Pancreas (tissue), 10 donors: ENCODE results near the gene IFIT2. TPM values are rescaled to one million over a fixed set of nuclear protein-coding genes. Genes with fewer than 3 reads are reported as not detected.
"Not testable (repeated sequence)": the region's sequence is repeated elsewhere in the genome, so short reads cannot be mapped to it uniquely, and the experiment has no call there.

ENCODE experiments used
- ATAC-seq, 4 donors: fragments of 200-7000 bp; cut with Tn5 transposase; one replicate each; pipeline versions ENCODE4 v1.8.0 to v1.9.1; 2020; ENCODE audit warnings: mild to moderate bottlenecking in 4 of 4, moderate library complexity in 4 of 4
- DNase-seq, 6 donors: peaks; one replicate each; pipeline ENCODE4 v3.0.0-alpha.2; 2020
- FAIRE-seq: peaks from 2 replicates; lab custom pipeline; 2012; peaks lifted over from hg19 to GRCh38; lab: Jason Lieb, UNC
- H3K27ac ChIP-seq, 4 donors: fragments of 200-600 bp; sonication (generic); 1 replicate in 3 of 4; 2 replicates in 1 of 4; pipeline versions ENCODE4 v1.5.0 to v1.8.0; 2020
- H3K27me3 ChIP-seq, 4 donors: fragments of 200-600 bp; one replicate each; pipeline ENCODE4 v1.8.0; 2021
- H3K36me3 ChIP-seq, 3 donors: fragments of 200-600 bp; sonication (generic) in 1 of 3; one replicate each; pipeline versions ENCODE4 v1.5.0 to v1.8.0; 2020 to 2021
- H3K4me1 ChIP-seq, 3 donors: fragments of 200-600 bp; one replicate each; pipeline ENCODE4 v1.8.0; 2021
- H3K4me3 ChIP-seq, 4 donors: fragments of 200-600 bp; sonication (generic) in 2 of 4; one replicate each; pipeline versions ENCODE4 v1.5.0 to v1.8.0; 2020 to 2021
- H3K9me3 ChIP-seq, 4 donors: fragments of 200-600 bp; one replicate each; pipeline ENCODE4 v1.8.0; 2021
- WGBS, 2 donors: extraction: QIAGEN DNeasy Blood & Tissue Kit; methylation state at CpG; one replicate each; pipeline ENCODE4 v1.1.7; 2013; 5-methylcytosine and 5-hydroxymethylcytosine counted together
- intact Hi-C, 3 donors: fragments of 100-400 bp; cut with DNase I; formaldehyde crosslinking; loops; one replicate each; pipeline versions ENCODE4 v1.11.1 to v1.14.2; 2022
- polyA plus RNA-seq, 2 donors: library from polyadenylated mRNA; stranded (reverse); fragments of 200-250 nt; gene quantifications; one replicate each; pipeline ENCODE4 v1.2.3, GENCODE V29; 2013
- total RNA-seq, 6 donors: library from RNA; stranded (reverse); fragmentation: NEBNext Ultra II Directional in 4 of 6; extraction: Animal tissue kit (Norgen Biotek cat#: 25700) in 4 of 6; gene quantifications; one replicate each; pipeline versions ENCODE4 v1.2.1 to v1.2.4, GENCODE V29; 2021 to 2023
- TF ChIP-seq, protein P1 (sequence below), 4 donors: fragments of 200-600 bp; sonication (generic) in 3 of 4; IDR thresholded peaks; one replicate each; pipeline versions ENCODE4 v1.5.0 to v1.8.0; 2021; ENCODE audit warnings: antibody characterized with exemption in 4 of 4
- donor health status: healthy with polysubstance abuse.
- donor health status: DM: no; HTN: no; CAD: no; lungs with moderate emphysema.
- donor health status: DM: no; HTN: no; CAD: no.
- donor health status: control.
- donor health status: control.
- donor health status: Bipolar disorder and iron deficiency.
- donor health status: DM: yes; HTN: yes; CAD: no.
- donor health status: DM: no; HTN: no; CAD: no.
- donor health status: DM: no; HTN: no; CAD: no.
- donor health status: DM: yes; HTN: yes; CAD: no.

IFIT2 gene
- total and polyA plus RNA-seq, 8 donors, result 1.3 to 7.5 (median 1.6) TPM

DNA sequence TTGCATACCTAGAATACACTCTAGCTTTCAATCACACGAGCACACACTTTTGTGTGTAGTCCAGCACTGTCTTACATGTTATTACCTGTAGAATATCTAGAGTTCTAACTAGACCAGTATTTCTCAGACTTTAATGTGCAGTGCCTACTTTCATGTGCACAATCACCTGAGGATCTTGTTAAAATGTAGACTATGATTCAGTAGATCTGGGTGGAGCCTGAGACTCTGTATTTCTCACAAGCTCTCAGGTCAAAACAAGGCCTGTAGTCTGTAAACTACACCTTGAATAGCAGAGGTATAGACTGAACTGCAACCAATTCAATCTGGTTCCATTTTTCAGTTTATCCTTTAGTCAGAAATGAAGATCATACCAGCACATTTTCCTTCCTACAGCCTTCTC is 11.1 kb downstream of the IFIT2 start:
- Histone ChIP-seq H3K9me3 (no peaks in the 10 kb centered on the region), H3K4me1 (no peaks in the 10 kb centered on the region), H3K4me3 (no peak overlapping the region), H3K27ac (no peak overlapping the region), H3K27me3 (no peaks in the 10 kb centered on the region), H3K36me3 (no peaks in the 10 kb centered on the region)
- intact Hi-C loops, result no loop called here
- DNase-seq (no peak), FAIRE-seq (no peak), ATAC-seq (no peak)
- 76 to 96% methylated on average over 1 of the region's 1 CpG for WGBS, 2 donors
- TF ChIP-seq, protein P1, sequence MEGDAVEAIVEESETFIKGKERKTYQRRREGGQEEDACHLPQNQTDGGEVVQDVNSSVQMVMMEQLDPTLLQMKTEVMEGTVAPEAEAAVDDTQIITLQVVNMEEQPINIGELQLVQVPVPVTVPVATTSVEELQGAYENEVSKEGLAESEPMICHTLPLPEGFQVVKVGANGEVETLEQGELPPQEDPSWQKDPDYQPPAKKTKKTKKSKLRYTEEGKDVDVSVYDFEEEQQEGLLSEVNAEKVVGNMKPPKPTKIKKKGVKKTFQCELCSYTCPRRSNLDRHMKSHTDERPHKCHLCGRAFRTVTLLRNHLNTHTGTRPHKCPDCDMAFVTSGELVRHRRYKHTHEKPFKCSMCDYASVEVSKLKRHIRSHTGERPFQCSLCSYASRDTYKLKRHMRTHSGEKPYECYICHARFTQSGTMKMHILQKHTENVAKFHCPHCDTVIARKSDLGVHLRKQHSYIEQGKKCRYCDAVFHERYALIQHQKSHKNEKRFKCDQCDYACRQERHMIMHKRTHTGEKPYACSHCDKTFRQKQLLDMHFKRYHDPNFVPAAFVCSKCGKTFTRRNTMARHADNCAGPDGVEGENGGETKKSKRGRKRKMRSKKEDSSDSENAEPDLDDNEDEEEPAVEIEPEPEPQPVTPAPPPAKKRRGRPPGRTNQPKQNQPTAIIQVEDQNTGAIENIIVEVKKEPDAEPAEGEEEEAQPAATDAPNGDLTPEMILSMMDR (IDR thresholded peaks at IDR 0.05), result no peak

DNA sequence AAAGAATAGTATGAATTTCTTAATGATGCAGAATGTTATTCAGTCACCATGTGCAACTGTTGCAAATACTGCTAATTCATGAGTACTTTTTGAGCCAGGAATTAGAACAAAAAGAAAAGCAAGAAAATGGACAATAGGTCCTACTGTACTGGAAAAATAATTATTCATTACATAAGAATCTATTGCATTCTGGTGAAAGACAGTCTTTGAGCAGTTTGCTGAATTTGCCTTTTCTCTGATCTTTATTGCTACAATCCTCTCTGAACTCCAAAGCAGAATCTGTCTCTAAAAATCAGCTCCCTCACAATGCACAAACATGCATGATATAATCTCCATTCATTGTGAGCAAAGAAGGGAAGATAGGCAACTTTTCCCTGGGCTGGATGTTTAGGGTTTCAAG is 12.8 kb downstream of the IFIT2 start:
- FAIRE-seq, result no peak
- Histone ChIP-seq H3K27me3 (no peaks in the 10 kb centered on the region), H3K4me1 (no peaks in the 10 kb centered on the region), H3K27ac (no peak overlapping the region), H3K4me3 (no peak overlapping the region), H3K9me3 (no peaks in the 10 kb centered on the region), H3K36me3 (no peaks in the 10 kb centered on the region)
- intact Hi-C loops, result no loop called here
- TF ChIP-seq, protein P1 (IDR thresholded peaks at IDR 0.05), result no peak
- ATAC-seq, result no peak
- no peak for DNase-seq

DNA sequence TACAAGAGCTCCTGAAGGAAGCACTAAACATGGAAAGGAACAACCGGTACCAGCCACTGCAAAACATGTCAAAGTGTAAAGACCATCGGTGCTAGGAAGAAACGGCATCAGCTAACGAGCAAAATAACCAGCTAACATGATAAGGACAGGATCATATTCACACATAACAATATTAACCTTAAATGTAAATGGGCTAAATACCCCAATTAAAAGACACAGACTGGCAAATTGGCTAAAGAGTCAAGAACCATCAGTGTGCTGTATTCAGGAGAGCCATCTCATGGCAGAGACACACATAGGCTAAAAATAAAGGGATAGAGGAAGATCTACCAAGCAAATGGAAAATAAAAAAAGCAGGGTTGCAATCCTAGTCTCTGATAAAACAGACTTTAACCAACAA is 16.2 kb downstream of the IFIT2 start:
- H3K4me1 ChIP-seq, ATAC-seq, H3K36me3 ChIP-seq, H3K27ac ChIP-seq, H3K4me3 ChIP-seq, DNase-seq, H3K27me3 ChIP-seq, H3K9me3 ChIP-seq, FAIRE-seq, intact Hi-C loops: not testable (repeated sequence)
- WGBS, 2 donors, result 95 to 98% methylated on average over 4 of the region's 4 CpGs

DNA sequence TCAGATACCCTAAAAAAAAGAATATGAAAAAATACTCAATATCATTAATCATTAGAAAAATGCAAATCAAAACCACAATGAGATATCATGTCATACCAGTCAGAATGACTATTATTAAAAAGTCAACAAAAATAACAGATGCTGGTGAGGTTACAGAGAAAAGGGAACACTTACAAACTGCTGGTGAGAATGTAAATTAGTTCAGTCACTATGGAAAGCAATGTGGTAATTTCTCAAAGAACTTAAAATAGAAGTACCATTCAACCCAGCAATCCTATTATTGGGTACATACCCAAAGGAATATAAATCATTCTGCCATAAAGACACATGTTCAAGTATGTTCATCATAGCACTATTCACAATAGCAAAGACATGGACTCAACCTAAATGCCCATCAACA is 23.2 kb downstream of the IFIT2 start:
- FAIRE-seq, DNase-seq, H3K36me3 ChIP-seq, H3K4me3 ChIP-seq, H3K9me3 ChIP-seq, intact Hi-C loops, H3K27me3 ChIP-seq, H3K27ac ChIP-seq, ATAC-seq: not testable (repeated sequence)
- H3K4me1 ChIP-seq, result peaks cover 0 to 12% (median 0%) of the 10 kb centered on the region in 3 donors

DNA sequence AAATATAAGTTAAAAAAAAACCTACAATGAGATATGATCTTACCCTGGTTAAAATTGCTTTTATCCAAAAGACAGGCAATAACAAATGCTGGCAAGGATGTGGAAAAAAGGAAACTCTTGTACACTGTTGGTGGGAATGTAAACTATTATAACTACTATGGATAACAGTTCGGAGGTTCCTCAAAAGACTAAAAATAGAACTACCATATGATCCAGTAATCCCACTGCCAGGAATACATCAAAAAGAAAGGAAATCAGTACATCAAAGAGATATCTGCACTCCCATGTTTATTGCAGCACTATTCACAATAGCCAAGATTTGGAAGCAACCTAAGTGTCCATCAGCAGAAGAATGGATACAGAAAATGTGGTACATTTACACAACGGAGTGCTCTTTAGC is 24.0 kb downstream of the IFIT2 start:
- FAIRE-seq, H3K4me3 ChIP-seq, ATAC-seq, H3K9me3 ChIP-seq, DNase-seq, H3K27ac ChIP-seq, H3K27me3 ChIP-seq, H3K36me3 ChIP-seq, intact Hi-C loops: not testable (repeated sequence)
- peaks cover 0 to 12% (median 0%) of the 10 kb centered on the region in 3 donors for H3K4me1 ChIP-seq
- 72 to 78% methylated on average over 2 of the region's 2 CpGs for WGBS, 2 donors

DNA sequence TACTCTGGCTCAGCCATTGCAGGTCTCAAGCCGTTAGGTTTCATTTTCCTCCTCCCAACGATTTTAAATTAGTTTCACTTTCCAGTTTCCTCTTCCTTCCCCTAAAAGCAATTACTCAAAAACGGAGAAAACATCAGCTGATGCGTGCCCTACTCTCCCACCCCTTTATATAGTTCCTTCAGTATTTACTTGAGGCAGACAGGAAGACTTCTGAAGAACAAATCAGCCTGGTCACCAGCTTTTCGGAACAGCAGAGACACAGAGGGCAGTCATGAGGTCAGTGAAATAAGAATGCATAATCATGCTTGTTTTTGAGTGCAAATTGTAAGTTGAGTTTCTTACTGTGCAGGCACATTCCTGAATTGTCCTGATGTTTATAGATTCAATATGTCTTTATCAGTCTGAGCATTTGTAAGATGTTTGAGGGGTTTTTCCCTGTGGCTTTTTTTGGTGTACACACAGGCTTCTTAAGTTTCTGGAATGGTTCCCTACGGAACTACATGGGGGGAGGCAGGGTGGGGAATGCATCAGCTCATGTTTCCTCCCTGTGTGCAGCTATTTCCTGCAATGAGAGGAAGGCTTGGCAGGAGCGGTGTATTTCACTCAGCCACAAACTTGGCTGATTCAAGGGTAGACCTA is 26.1 kb downstream of the IFIT2 start, which contains the start of gene IFIT3:
TSS of gene IFIT3 (plus strand) at position 195 of the 639 bp plus-strand sequence. CDS start at position 272, 77 bp downstream.
- DNase-seq, result peak in 3 of 6 donors; percentile 39 to 46 (median 42)
- Histone ChIP-seq H3K27ac (peak within 1 kb of the TSS; percentile 63 to 88 (median 68)), H3K36me3 (no peaks in the 10 kb centered on the region), H3K9me3 (no peaks in the 10 kb centered on the region), H3K4me1 (peaks cover 0 to 15% (median 0%) of the 10 kb centered on the region in 3 donors), H3K27me3 (no peaks in the 10 kb centered on the region), H3K4me3 (peak within 1 kb of the TSS; percentile 5 to 45 (median 22))
- intact Hi-C loops, result no loop called here
- peak; percentile 73 to 87 (median 82) for ATAC-seq
- no peak for FAIRE-seq
- 0 to 4% methylated on average over 7 of the region's 7 CpGs for WGBS, 2 donors
- TF ChIP-seq, protein P1 (IDR thresholded peaks at IDR 0.05), result no peak
